Measurements from ENCODE around the gene CORO2B.
A peak's percentile ranks its signal among the peaks of the same experiment; 100 is the strongest.

The CORO2B gene

GRCh38 chr15:68674975-68675374 is 96.2 kb downstream of the CORO2B start:
- peak; percentile 10 for TF ChIP-seq CTCF (IDR thresholded peaks at IDR 0.05)
- no peaks in the 10 kb centered on the region for H3K36me3 ChIP-seq
- H3K4me3 ChIP-seq (ENCODE audit: low read depth in 1 of 2, low read length in 1 of 2): peak overlapping the region; percentile 25 to 37
- no peaks in the 10 kb centered on the region for H3K9me3 ChIP-seq
- H3K27ac ChIP-seq: peak overlapping the region; percentile 81
- H3K4me1 ChIP-seq (ENCODE audit: control insufficient read depth in 1 of 2, insufficient read depth in 1 of 2, low read depth in 1 of 2, low read length in 1 of 2): peaks cover 57% of the 10 kb centered on the region in 2 experiments
- no peaks in the 10 kb centered on the region for H3K27me3 ChIP-seq

GRCh38 chr15:68676011-68676605 is 97.3 kb downstream of the CORO2B start:
- H3K9me3 ChIP-seq: no peaks in the 10 kb centered on the region
- TF ChIP-seq CTCF (IDR thresholded peaks at IDR 0.05): no peak
- peaks cover 58 to 60% of the 10 kb centered on the region in 2 experiments for H3K4me1 ChIP-seq (ENCODE audit: control insufficient read depth in 1 of 2, insufficient read depth in 1 of 2, low read depth in 1 of 2, low read length in 1 of 2)
- H3K36me3 ChIP-seq: no peaks in the 10 kb centered on the region
- H3K4me3 ChIP-seq (ENCODE audit: low read depth in 1 of 2, low read length in 1 of 2): no peak overlapping the region
- peak overlapping the region; percentile 81 for H3K27ac ChIP-seq
- no peaks in the 10 kb centered on the region for H3K27me3 ChIP-seq

GRCh38 chr15:68676926-68677325 is 98.1 kb downstream of the CORO2B start:
- TF ChIP-seq CTCF (IDR thresholded peaks at IDR 0.05): no peak
- peaks cover 50 to 53% of the 10 kb centered on the region in 2 experiments for H3K4me1 ChIP-seq (ENCODE audit: control insufficient read depth in 1 of 2, insufficient read depth in 1 of 2, low read depth in 1 of 2, low read length in 1 of 2)
- H3K4me3 ChIP-seq (ENCODE audit: low read depth in 1 of 2, low read length in 1 of 2): no peak overlapping the region
- no peaks in the 10 kb centered on the region for H3K9me3 ChIP-seq
- H3K27ac ChIP-seq: no peak overlapping the region
- H3K36me3 ChIP-seq: no peaks in the 10 kb centered on the region
- H3K27me3 ChIP-seq: no peaks in the 10 kb centered on the region

GRCh38 chr15:68677996-68678395 is 99.2 kb downstream of the CORO2B start:
- Histone ChIP-seq H3K4me1 (ENCODE audit: control insufficient read depth in 1 of 2, insufficient read depth in 1 of 2, low read depth in 1 of 2, low read length in 1 of 2) (peaks cover 45 to 46% of the 10 kb centered on the region in 2 experiments), H3K36me3 (no peaks in the 10 kb centered on the region), H3K9me3 (no peaks in the 10 kb centered on the region), H3K27ac (no peak overlapping the region), H3K27me3 (no peaks in the 10 kb centered on the region), H3K4me3 (ENCODE audit: low read depth in 1 of 2, low read length in 1 of 2) (no peak overlapping the region)
- TF ChIP-seq CTCF (IDR thresholded peaks at IDR 0.05): no peak

GRCh38 chr15:68678746-68679145 is 100.0 kb downstream of the CORO2B start:
- TF ChIP-seq CTCF (IDR thresholded peaks at IDR 0.05): no peak
- H3K4me1 ChIP-seq (ENCODE audit: control insufficient read depth in 1 of 2, insufficient read depth in 1 of 2, low read depth in 1 of 2, low read length in 1 of 2): peaks cover 44 to 45% of the 10 kb centered on the region in 2 experiments
- H3K4me3 ChIP-seq (ENCODE audit: low read depth in 1 of 2, low read length in 1 of 2): no peak overlapping the region
- H3K9me3 ChIP-seq: no peaks in the 10 kb centered on the region
- no peak overlapping the region for H3K27ac ChIP-seq
- H3K36me3 ChIP-seq: no peaks in the 10 kb centered on the region
- no peaks in the 10 kb centered on the region for H3K27me3 ChIP-seq
